Measurements from ENCODE around the gene IBTK. TPM values are rescaled to one million over a fixed set of nuclear protein-coding genes. Genes with fewer than 3 reads are reported as not detected.

IBTK gene
- total and polyA plus RNA-seq, 2 of the 8 experiments (the other 6 are each of a cell fraction or from before 2014, with no cell fraction given), result 4.6 to 24.2 TPM

GRCh38 chr6:82243884-82244283 is 3.7 kb downstream of the IBTK start:
- no peak for DNase-seq (ENCODE audit: low read depth in 1 of 2, low spot score in 2 of 2)
- Histone ChIP-seq H4K8ac (ENCODE audit: extremely low read depth, insufficient read depth, low read length) (no peak overlapping the region), H3K18ac (ENCODE audit: extremely low read depth, low read length) (no peak overlapping the region), H2BK120ac (replicated peaks; ENCODE audit: low read depth, low read length) (no peak overlapping the region), H3K36me3 (ENCODE audit: control insufficient read depth in 2 of 4, insufficient read depth in 4 of 4, low read length in 3 of 4) (peaks cover 0 to 10% (median 2%) of the 10 kb centered on the region in 4 experiments; a peak in 2 of 8 replicates), H2AK5ac (ENCODE audit: low read depth, low read length) (no peak overlapping the region), H3K4ac (replicated peaks; ENCODE audit: insufficient read length, low read depth, low read length) (no peak overlapping the region), H3K9me3 (ENCODE audit: insufficient read depth in 2 of 2, low read depth in 1 of 2, low read length in 1 of 2) (no peaks in the 10 kb centered on the region), H4K91ac (replicated peaks; ENCODE audit: insufficient read length, low read length) (no peak overlapping the region), H2BK5ac (ENCODE audit: low read depth, low read length) (no peak overlapping the region), H2BK15ac (ENCODE audit: low read length) (no peak overlapping the region), H3K4me1 (replicated peaks in 1 of 4; ENCODE audit: control insufficient read depth in 3 of 4, insufficient read depth in 4 of 4, low read length in 3 of 4) (peaks cover 0 to 5% (median 4%) of the 10 kb centered on the region in 4 experiments; a peak in 3 of 7 replicates), H3K9ac (replicated peaks in 1 of 4; ENCODE audit: extremely low read depth in 1 of 4, low read depth in 3 of 4, low read length in 3 of 4) (no peak overlapping the region), H3K79me1 (ENCODE audit: low read depth, low read length) (no peaks in the 10 kb centered on the region; the same call in 1 of the 2 replicates), H3K79me2 (ENCODE audit: control insufficient read depth in 1 of 2, insufficient read depth in 2 of 2, low read length in 2 of 2) (peaks cover 5 to 75% of the 10 kb centered on the region in 2 experiments), H2BK12ac (ENCODE audit: low read depth, low read length) (no peak overlapping the region), H4K20me1 (replicated peaks in 1 of 2; ENCODE audit: control insufficient read depth in 1 of 2, insufficient read depth in 2 of 2, low read length in 2 of 2) (peaks cover 0 to 2% of the 10 kb centered on the region in 2 experiments), H3K4me3 (ENCODE audit: extremely low read depth in 1 of 4, insufficient read depth in 2 of 4, low read depth in 3 of 4, low read length in 4 of 4) (no peak overlapping the region), H3K4me2 (ENCODE audit: insufficient read depth in 1 of 2, low read depth in 2 of 2, low read length in 2 of 2) (no peak overlapping the region), H2BK20ac (ENCODE audit: low read length) (no peak overlapping the region), H3K23ac (ENCODE audit: insufficient read length) (no peak overlapping the region), H3K27me3 (replicated peaks in 1 of 4; ENCODE audit: control insufficient read depth in 3 of 4, extremely low read depth in 1 of 4, insufficient read depth in 3 of 4, low read length in 3 of 4) (no peaks in the 10 kb centered on the region), H3K27ac (ENCODE audit: low read depth, low read length) (no peak overlapping the region), H2AFZ (ENCODE audit: low read length) (no peak overlapping the region), H3K56ac (replicated peaks; ENCODE audit: insufficient read length, low read depth, low read length) (no peak overlapping the region), H4K5ac (ENCODE audit: insufficient read length, low read depth, low read length) (no peak overlapping the region), H3K23me2 (ENCODE audit: low read depth, low read length) (peaks cover 4% of the 10 kb centered on the region; the same call in 1 of the 2 replicates), H3K14ac (ENCODE audit: insufficient read length) (no peak overlapping the region)
- 87% methylated on average over 4 of the region's 4 CpGs; no CpG with 5 or more reads in 1 of the 2 experiments for WGBS, 2 experiments (ENCODE audit: extremely low coverage in 1 of 2, insufficient coverage in 1 of 2, insufficient read length in 1 of 2, insufficient replicate concordance in 2 of 2, low coverage in 1 of 2, low lambda C conversion rate in 2 of 2, missing lambda C conversion rate in 1 of 2)
- no peak for FAIRE-seq
- CTCF ChIA-PET (ENCODE audit: partially characterized antibody), result no interaction called here
- POLR2A ChIA-PET (ENCODE audit: partially characterized antibody), result no interaction called here
- no peak for TF ChIP-seq SP2 (IDR thresholded peaks at IDR 0.05; ENCODE audit: low read length)
- no peak for TF ChIP-seq POLR2AphosphoS5 (IDR thresholded peaks at IDR 0.05; ENCODE audit: low read depth, low read length)
- no peak for TF ChIP-seq SAP30 (IDR thresholded peaks at IDR 0.05; ENCODE audit: insufficient read depth, insufficient replicate concordance, low read length)
- TF ChIP-seq SIX5 (IDR thresholded peaks at IDR 0.05; ENCODE audit: low read depth, low read length), result no peak
- TF ChIP-seq SP4 (IDR thresholded peaks at IDR 0.05; ENCODE audit: low read length), result no peak
- no peak for TF ChIP-seq POLR2A (IDR thresholded peaks at IDR 0.05; ENCODE audit: control extremely low read depth in 1 of 2, low read depth in 2 of 2, low read length in 2 of 2)
- no peak for TF ChIP-seq RAD21 (IDR thresholded peaks at IDR 0.05 in 1 of 2, conservative IDR thresholded peaks at IDR 0.05 in 1 of 2; ENCODE audit: low read depth in 2 of 2, low read length in 2 of 2)
- TF ChIP-seq CTBP2 (IDR thresholded peaks at IDR 0.05; ENCODE audit: borderline replicate concordance, insufficient read depth, insufficient read length, low read length), result no peak
- TF ChIP-seq JUN (IDR thresholded peaks at IDR 0.05; ENCODE audit: low read depth, low read length), result no peak
- TF ChIP-seq RBBP5 (IDR thresholded peaks at IDR 0.05; ENCODE audit: borderline replicate concordance, low read depth, low read length), result no peak
- no peak for TF ChIP-seq BCL11A (IDR thresholded peaks at IDR 0.05; ENCODE audit: low read depth in 2 of 2, low read length in 2 of 2)
- no peak for TF ChIP-seq KDM1A (IDR thresholded peaks at IDR 0.05; ENCODE audit: borderline replicate concordance, low read length)
- no peak for TF ChIP-seq SIN3A (conservative IDR thresholded peaks at IDR 0.05 in 1 of 2, IDR thresholded peaks at IDR 0.05 in 1 of 2; ENCODE audit: low read depth in 1 of 2, low read length in 2 of 2)
- no peak for TF ChIP-seq CEBPB (IDR thresholded peaks at IDR 0.05; ENCODE audit: low read depth, low read length)

Data from H1 (cell line).